Measurements from ENCODE around the gene BCLAF1. TPM values are rescaled to one million over a fixed set of nuclear protein-coding genes. Genes with fewer than 3 reads are reported as not detected.

BCLAF1 gene
- total and polyA plus RNA-seq, 9 donors = 41.0 to 184 (median 161) TPM

DNA sequence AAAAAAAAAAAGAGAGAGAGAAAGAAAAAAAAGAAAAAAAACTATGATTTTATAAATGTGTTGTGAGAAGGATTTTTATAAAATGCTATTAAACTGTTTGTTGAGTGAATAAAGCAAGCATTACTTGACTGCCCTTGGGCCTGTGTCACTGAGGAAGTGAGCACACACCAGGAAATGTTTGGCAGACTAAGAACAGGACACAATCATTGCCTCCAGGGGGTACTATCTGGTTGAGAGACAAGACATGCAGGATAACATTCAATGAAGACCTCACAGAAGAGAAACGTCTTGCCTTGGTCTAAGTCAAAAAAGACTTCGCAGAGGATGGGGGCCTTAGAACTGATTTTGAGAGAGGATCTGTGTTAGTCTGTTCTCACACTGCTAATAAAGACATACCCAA, 80.2 kb downstream of the BCLAF1 start:
- DNase-seq = no peak
- Histone ChIP-seq H3K27ac (no peak overlapping the region), H3K4me1 (ENCODE audit: insufficient read depth) (peaks cover 1% of the 10 kb centered on the region), H3K9me3 (no peaks in the 10 kb centered on the region), H3K27me3 (no peaks in the 10 kb centered on the region), H3K4me3 (no peak overlapping the region), H3K36me3 (no peaks in the 10 kb centered on the region)
- WGBS, 3 donors = 90 to 94% (median 91%) methylated on average over 2 of the region's 2 CpGs
- intact Hi-C loops (cut with DNase I) = no loop called here
- TF ChIP-seq EP300 (IDR thresholded peaks at IDR 0.05) (no peak), POLR2A (IDR thresholded peaks at IDR 0.05) (no peak)
- TF ChIP-seq, protein P1, sequence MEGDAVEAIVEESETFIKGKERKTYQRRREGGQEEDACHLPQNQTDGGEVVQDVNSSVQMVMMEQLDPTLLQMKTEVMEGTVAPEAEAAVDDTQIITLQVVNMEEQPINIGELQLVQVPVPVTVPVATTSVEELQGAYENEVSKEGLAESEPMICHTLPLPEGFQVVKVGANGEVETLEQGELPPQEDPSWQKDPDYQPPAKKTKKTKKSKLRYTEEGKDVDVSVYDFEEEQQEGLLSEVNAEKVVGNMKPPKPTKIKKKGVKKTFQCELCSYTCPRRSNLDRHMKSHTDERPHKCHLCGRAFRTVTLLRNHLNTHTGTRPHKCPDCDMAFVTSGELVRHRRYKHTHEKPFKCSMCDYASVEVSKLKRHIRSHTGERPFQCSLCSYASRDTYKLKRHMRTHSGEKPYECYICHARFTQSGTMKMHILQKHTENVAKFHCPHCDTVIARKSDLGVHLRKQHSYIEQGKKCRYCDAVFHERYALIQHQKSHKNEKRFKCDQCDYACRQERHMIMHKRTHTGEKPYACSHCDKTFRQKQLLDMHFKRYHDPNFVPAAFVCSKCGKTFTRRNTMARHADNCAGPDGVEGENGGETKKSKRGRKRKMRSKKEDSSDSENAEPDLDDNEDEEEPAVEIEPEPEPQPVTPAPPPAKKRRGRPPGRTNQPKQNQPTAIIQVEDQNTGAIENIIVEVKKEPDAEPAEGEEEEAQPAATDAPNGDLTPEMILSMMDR (IDR thresholded peaks at IDR 0.05) = no peak

DNA sequence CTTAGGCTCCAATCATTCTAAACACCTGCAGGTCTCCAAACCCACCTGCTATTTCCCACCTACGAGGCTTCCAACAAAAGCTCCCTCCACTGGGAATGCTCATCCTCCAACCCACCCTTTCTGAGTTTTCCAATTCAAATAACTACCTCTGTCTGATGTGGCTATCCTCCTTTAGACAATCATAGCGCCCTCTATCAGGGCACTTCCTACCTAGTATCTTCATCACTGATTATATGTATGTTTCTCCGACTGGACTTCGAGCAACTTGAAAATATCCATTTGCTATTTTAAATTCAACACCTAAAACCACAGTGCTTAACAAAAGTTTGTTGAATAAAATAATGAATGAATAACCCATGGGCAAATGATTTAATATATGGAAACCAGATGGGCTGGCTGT, 80.9 kb downstream of the BCLAF1 start:
- H3K27ac ChIP-seq = no peak overlapping the region
- peaks cover 1% of the 10 kb centered on the region for H3K4me1 ChIP-seq (ENCODE audit: insufficient read depth)
- no peak overlapping the region for H3K4me3 ChIP-seq
- 94 to 95% (median 95%) methylated on average over 4 of the region's 4 CpGs for WGBS, 3 donors
- no peaks in the 10 kb centered on the region for H3K9me3 ChIP-seq
- no peak for TF ChIP-seq EP300 (IDR thresholded peaks at IDR 0.05)
- TF ChIP-seq, protein P1 (IDR thresholded peaks at IDR 0.05) = no peak
- H3K36me3 ChIP-seq = no peaks in the 10 kb centered on the region
- no peak for DNase-seq
- no peaks in the 10 kb centered on the region for H3K27me3 ChIP-seq
- intact Hi-C loops (cut with DNase I) = no loop called here

Small RNA genes lying within 50 kb of the gene (small RNA-seq; reads per million reads assigned to genes)
- not detected for gene AL023284.1

Other genes starting within 250 kb of the BCLAF1 start
- under 1 TPM in 4 of 7 donors, not detected in 3; 0.25 to 0.60 (median 0.43) TPM for gene MTFR2, start 39.5 kb downstream of the BCLAF1 start, total RNA-seq
- under 1 TPM; 0.35 to 0.75 TPM for gene MTFR2, start 39.5 kb downstream of the BCLAF1 start, polyA plus RNA-seq

Measured in ovary (tissue), 9 donors.